Neural progenitor cell (in vitro differentiated cells): ENCODE data around the gene DDX31.

Source experiments
- EZH2phosphoT487 ChIP-seq: fragments of 200-600 bp; sonication (generic); IDR thresholded peaks from 2 replicates; pipeline ENCODE4 v1.6.1; 2017; ENCODE audit warnings: antibody characterized with exemption
- TF ChIP-seq, protein P1 (sequence below): fragments of 200-600 bp; sonication (generic); IDR thresholded peaks from 2 replicates; pipeline ENCODE4 v1.5.1; 2017; ENCODE audit warnings: antibody characterized with exemption, mild to moderate bottlenecking

DNA sequence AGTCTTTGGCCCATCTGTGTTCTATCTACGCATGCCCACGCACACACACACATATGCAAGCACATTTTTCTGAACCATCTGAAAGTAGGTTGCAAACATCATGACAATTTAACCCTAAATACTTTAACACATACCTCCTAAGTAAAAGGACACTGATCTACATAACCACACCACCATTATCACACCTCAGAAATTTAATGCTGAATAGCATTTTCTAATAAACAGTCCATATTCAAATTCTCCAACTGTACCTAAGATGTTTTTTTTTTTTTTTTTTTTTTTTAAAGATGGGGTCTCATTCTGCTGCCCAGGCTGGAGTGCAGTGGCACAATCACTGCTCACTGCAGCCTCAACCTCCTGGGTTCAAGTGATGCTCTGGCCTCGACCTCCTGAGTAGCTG, 35.5 kb downstream of the DDX31 start:
- TF ChIP-seq, protein P1, sequence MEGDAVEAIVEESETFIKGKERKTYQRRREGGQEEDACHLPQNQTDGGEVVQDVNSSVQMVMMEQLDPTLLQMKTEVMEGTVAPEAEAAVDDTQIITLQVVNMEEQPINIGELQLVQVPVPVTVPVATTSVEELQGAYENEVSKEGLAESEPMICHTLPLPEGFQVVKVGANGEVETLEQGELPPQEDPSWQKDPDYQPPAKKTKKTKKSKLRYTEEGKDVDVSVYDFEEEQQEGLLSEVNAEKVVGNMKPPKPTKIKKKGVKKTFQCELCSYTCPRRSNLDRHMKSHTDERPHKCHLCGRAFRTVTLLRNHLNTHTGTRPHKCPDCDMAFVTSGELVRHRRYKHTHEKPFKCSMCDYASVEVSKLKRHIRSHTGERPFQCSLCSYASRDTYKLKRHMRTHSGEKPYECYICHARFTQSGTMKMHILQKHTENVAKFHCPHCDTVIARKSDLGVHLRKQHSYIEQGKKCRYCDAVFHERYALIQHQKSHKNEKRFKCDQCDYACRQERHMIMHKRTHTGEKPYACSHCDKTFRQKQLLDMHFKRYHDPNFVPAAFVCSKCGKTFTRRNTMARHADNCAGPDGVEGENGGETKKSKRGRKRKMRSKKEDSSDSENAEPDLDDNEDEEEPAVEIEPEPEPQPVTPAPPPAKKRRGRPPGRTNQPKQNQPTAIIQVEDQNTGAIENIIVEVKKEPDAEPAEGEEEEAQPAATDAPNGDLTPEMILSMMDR, result no peak
- TF ChIP-seq EZH2phosphoT487, result no peak
